GM04504 (cell line): ENCODE measurements around the gene SLC38A9.
"Not testable (repeated sequence)": the region's sequence is repeated elsewhere in the genome, so short reads cannot be mapped to it uniquely, and the experiment has no call there.

ENCODE experiments used
- DNase-seq: peaks from one replicate; pipeline ENCODE4 v3.0.0-alpha.2; 2012; ENCODE audit warnings: low read depth

SLC38A9 gene

GRCh38 chr5:55706230-55706629, 5.9 kb downstream of the SLC38A9 start:
- no peak for DNase-seq

- DNase-seq, result no peak
These were observed 9.4 kb downstream of the SLC38A9 start for GRCh38 chr5:55702598-55703345.

DNA sequence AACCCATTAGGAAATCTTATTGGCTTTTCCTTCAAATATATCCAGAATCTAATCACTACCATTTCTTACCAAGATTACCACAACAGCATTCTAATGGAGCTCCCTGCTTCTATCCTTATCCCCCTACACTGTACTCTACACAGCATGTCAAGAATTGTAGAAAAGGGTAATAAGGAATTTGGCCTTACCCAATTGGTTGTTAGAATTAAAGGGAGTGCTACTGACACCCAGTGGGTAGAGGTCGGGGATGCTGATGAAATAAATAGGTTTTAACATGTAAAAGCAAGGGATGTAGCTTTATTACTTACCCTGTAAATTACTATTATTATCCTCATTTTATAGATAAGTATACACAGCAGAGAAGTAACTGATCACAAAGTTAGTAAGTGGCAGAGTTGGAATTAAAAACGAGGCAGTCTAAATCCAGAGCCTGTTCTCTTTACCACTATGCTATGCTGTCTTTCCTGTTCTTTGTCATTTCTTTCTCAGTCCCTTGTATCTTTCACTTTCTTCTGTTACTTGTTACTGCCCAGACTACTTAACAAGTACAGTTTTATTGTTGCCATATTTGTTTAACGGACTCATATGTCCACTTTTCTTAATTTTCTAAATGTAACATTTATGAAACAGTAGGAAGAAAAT, 10.5 kb downstream of the SLC38A9 start:
- no peak for DNase-seq

- no peak for DNase-seq
These were observed 11.4 kb downstream of the SLC38A9 start for GRCh38 chr5:55700745-55701144.

- no peak for DNase-seq
These were observed 13.0 kb downstream of the SLC38A9 start for GRCh38 chr5:55699041-55699688.

DNA sequence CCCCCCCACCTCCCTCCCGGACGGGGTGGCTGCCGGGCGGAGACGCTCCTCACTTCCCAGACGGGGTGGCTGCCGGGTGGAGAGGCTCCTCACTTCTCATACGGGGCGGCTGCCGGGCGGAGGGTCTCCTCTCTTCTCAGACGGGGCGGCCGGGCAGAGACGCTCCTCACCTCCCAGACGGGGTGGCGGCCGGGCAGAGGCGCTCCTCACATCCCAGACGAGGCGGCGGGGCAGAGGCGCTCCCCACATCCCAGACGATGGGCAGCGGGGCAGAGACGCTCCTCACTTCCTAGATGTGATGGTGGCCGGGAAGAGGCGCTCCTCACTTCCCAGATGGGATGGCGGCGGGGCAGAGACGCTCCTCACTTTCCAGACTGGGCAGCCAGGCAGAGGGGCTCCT, 15.4 kb downstream of the SLC38A9 start:
- DNase-seq, result not testable (repeated sequence)

DNA sequence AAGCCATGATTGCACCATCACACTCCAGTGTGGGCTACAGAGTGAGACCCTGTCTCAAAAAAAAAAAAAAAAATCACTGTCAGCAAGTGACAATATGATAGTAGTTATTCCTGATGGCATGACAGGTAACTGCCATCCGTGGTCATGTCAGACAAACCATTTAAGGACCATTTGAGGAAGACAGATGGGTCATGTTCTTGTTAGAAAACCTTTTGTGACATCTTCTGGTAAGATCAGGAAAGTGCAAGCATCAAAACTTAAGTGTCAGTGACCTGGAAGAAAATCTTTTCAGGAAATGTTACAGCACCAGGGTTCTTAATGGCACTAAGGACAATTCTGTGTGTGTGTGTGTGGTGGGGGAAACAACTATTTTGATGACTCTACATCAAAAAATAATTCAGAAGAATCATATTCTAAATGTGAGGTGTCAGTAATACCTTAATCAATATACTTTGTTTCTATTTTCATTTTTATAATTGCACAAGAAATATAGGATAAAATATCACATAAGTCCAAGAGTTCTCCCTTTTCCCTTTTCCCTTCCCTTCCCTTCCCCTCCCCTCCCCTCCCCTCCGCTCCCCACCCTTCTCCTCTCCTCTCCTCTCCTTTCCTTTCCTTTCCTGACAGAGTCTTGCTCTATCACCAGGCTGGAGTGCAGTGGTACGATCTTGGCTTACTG, 17.8 kb downstream of the SLC38A9 start:
- no peak for DNase-seq

GRCh38 chr5:55692509-55692908, 19.6 kb downstream of the SLC38A9 start:
- DNase-seq, result no peak

DNA sequence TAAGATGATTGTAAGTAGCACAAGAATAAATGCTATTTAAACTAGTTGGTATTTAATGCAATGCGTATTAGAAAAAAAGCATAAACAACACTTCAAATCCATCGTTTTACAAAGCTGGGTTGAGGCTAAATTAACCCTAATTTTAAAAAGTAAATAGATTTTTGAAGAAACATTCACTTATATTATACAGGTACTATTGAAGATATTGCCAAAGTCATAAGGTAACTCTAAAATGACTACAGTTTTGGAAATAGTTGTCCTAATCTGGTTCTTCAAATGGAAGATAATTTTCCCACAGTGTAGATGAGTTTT, 20.1 kb downstream of the SLC38A9 start:
- no peak for DNase-seq

DNA sequence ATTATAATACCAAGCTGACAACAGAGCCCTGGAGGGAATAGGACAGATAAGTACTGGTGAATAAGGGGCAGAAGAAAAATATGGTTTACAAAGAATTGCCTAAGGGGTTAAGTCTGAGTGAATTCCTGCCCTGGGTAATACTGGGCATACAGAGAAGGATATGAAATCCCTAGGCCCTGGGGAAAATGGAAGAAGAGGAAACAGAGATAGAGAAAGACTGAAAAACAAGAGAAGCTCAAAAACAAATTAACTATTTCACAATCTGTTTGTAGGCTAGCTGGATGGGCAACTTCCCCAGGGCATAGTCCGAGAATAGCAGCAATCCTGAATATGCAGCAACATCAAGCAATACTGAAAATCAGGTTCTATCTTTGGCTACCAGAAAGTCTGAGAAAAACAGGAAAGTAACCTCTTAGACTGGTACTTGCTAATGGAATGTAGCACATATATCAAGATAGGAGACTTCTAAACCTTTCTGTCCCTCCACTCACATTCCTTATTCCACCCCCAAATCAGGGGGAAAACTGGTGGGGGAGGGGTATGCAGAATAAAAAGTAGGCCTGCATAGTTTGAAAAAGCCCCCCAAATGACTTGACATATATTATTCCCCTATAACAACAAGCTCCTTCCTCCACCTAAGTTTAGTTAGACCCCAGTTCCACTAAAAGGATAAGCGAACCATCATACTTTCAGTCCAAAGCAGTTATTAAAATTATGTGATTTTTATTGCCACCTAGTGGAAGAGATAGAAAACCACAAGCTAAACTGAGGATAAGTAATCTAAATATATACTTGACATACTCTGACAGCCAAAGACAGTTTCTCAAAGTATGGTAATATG, 20.6 kb downstream of the SLC38A9 start:
- DNase-seq, result no peak

DNA sequence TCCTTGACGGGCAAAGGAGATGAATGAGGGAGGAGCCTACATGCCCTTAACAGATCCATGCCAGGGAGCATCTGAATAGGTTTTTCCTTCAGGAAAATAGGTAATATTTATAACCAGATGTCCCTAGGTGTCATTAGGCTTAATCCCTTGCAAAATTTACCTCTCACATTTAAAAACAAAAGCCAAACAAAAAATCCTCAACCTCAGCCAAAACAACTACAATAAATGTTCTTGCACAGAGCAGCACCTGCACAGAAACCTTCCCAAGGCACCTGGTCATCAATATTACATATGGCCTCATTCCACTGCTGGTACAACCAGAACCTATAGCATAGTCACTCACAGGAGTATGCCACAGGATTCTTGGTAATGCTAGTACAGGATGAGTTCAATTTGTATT, 30.1 kb downstream of the SLC38A9 start:
- DNase-seq, result no peak

- DNase-seq, result no peak
These were observed 30.8 kb downstream of the SLC38A9 start for GRCh38 chr5:55681301-55681700.

DNA sequence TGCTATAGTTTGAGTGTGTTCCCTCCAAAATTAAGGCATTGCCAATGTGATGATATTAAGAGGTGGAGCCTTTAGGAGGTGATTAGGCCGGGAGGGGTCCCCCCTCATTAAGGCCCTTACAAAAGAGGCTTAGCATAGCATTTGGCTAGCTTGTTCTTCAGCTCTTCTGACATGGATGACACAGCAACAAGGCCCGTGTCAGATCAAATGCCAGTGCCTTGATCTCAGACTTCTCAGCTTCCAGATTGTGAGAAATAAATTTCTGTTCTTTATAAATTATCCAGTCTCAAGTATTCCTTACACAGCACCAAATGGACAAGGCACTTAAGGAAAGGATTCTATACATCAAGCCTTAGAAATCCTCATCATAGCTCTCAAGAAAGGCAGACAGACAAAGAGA, 31.8 kb downstream of the SLC38A9 start:
- DNase-seq, result no peak

- no peak for DNase-seq
These were observed 32.6 kb downstream of the SLC38A9 start for GRCh38 chr5:55679556-55679955.

GRCh38 chr5:55675119-55675518, 37.0 kb downstream of the SLC38A9 start:
- DNase-seq, result no peak

GRCh38 chr5:55674340-55674739, 37.8 kb downstream of the SLC38A9 start:
- DNase-seq, result no peak

GRCh38 chr5:55672477-55672911, 39.6 kb downstream of the SLC38A9 start:
- no peak for DNase-seq

DNA sequence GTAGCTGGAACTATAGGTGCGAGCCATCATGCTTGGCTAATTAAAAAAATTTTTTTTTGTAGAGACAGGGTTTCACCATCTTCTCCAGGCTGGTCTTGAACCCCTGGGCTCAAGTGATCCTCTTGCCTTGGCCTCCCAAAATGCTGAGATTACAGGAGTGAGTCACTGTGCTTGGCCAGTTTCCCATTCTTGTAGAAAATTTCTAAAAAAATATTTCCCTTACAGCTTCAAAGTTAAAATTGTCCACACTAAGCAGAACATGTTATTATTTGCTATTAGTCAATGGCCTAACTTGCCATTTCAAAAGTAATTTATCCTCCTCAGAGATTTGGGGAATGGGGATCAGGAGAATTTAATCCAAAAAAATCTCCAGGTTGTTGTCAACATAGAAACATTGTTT, 40.1 kb downstream of the SLC38A9 start:
- DNase-seq, result no peak

GRCh38 chr5:55668356-55668755, 43.8 kb downstream of the SLC38A9 start:
- DNase-seq, result peak; percentile 42

GRCh38 chr5:55667938-55668337, 44.2 kb downstream of the SLC38A9 start:
- DNase-seq, result no peak

DNA sequence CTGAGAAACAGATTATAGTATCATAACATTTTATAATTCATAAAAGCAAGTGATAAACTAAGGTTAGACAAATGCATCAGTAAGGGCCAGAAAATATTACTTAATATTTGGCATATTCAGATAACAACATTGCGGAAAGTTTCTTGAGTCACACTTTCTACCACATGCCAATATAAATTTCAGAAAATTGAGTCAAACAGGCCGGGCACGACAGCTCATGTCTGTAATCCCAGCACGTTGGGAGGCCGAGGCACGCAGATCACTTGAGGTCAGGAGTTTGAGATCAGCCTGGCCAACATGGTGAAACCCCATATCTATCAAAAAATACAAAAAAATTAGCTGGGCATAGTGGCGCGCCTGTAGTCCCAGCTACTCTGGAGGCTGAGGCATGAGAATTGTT, 47.1 kb downstream of the SLC38A9 start:
- no peak for DNase-seq

DNA sequence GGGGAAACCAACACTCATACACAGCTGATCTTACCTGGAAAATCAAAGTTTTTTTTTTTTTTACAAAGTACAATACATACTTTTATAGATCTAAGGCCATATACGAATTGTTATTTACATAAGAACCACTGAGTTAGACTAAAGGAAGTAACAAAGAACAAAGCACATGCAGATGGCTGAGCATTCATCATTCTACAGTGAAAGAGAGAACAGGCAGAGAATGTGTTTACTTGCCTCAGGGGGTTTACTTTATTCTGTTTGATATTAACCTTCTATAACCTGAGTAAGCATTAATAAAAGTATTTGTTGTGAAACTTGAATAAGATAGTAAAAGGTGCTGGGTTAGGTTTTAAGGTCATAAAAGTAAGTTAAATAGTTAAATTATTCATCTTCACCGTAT, 54.7 kb downstream of the SLC38A9 start:
- no peak for DNase-seq
